GM12872 (cell line): ENCODE results near the gene ROR1.

Source experiments
- TF ChIP-seq, protein P1 (sequence below): IDR thresholded peaks from 3 replicates; pipeline ENCODE4 v1.5.1; 2011; ENCODE audit warnings: low read depth, mild to moderate bottlenecking, low read length, moderate library complexity; ENCODE audit not compliant: insufficient read depth

Gene ROR1

DNA sequence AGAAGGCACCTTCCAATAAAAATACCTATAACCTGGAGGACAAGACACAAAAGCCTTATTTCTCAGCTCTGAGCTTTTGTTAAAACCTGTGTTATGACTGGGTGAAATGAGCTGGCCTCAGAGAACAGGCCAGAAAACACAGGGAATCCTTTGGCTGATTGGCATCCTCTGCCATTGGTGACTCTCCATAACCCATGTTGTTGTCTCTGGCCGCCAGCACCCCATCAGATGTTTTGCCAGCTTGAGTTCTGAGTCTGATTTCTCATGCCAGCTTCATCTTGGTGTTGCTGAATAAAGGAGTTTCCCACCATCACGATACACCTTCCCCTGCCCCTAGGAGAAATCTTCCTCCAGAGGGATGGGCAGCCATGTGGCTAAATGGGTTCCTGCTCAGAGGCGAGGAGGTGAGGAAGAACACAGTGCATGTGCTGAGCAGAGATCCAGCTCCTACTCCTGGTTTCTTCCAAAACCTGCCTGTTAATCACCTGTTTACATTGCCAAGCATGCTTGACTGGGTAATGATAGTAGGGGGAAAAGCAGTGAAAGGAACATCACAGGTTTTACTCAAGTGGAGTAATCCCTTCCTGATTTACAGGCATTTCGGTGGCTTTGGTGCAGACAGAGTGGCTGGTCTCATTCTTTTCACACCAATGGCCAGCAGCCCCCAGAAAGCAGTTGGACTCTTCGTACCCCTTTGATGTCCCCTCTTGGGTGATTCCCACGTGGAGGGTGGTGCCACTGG, 109.8 kb downstream of the ROR1 start:
- TF ChIP-seq, protein P1, sequence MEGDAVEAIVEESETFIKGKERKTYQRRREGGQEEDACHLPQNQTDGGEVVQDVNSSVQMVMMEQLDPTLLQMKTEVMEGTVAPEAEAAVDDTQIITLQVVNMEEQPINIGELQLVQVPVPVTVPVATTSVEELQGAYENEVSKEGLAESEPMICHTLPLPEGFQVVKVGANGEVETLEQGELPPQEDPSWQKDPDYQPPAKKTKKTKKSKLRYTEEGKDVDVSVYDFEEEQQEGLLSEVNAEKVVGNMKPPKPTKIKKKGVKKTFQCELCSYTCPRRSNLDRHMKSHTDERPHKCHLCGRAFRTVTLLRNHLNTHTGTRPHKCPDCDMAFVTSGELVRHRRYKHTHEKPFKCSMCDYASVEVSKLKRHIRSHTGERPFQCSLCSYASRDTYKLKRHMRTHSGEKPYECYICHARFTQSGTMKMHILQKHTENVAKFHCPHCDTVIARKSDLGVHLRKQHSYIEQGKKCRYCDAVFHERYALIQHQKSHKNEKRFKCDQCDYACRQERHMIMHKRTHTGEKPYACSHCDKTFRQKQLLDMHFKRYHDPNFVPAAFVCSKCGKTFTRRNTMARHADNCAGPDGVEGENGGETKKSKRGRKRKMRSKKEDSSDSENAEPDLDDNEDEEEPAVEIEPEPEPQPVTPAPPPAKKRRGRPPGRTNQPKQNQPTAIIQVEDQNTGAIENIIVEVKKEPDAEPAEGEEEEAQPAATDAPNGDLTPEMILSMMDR, result no peak

DNA sequence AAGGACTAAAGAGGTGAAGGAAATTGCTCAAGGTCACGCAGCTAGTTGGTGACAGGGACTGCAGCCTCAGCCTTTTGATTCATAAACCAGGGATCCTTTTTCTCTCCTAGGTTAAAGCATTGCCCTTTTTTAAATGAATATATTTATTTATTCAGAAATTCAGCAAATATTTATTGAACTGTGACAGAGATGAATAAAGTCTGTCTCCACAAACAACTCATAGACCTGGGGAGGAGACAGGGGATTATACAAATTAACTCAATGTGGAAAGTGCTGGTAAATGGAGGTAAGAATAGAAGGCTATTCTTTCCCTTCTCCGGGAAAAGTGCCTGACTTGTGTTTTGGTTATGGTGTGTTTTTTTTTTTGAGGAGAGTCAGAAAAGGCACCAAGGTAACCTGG, 110.7 kb downstream of the ROR1 start:
- TF ChIP-seq, protein P1, result no peak

DNA sequence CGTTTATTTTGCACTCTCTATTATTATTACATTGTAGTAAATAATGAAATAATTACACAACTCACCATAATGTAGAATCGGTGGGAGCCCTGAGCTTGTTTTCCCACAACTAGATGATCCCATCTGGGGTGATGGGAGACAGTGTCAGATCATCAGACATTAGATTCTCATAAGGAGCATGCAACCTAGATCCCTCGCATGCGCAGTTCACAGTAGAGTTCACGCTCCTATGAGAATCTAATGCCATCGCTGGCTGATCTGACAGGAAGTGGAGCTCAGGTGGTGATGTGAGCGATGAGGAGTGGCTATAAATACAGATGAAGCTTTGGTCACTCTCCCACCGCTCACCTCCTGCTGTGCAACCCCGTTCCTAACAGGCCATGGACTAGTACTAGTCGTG, 112.1 kb downstream of the ROR1 start:
- TF ChIP-seq, protein P1, result no peak

DNA sequence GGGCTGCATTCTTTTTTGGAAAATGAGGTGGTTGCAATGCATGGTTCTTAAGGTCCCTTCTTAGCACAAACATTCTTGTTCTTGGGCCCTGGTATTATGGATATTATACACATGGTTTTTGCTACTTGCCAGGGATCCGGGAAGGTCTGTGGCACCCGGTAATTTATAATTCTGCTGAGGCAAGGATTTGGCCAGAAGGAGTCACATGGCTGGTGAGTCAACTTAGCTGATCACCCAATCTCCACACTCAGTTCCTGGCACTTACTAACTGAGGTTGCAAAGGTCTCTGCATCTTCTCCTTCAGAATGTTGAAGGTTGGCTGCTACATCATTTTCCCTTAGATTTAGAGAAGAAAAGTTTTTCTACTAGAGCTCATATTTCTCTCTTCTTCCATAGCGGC, 112.5 kb downstream of the ROR1 start:
- TF ChIP-seq, protein P1, result no peak

DNA sequence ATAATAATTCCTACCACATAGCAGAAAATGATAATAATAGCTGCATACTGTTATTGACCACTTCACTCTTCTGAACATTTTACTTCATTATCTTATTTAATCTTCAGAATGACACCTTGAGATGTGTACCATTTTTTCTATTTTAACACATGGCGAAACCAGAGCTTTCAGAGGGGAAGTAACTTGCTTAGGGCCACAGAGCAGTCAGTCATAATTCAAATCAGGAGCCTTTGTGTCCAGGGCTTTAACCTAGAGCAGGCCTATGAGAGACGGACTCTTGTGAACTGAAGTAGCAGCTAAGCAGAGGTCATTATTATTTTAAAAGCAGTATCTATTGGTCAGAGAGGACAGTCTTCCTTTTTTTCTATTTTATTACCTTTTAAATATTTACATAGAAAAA, 114.0 kb downstream of the ROR1 start:
- TF ChIP-seq, protein P1, result no peak

DNA sequence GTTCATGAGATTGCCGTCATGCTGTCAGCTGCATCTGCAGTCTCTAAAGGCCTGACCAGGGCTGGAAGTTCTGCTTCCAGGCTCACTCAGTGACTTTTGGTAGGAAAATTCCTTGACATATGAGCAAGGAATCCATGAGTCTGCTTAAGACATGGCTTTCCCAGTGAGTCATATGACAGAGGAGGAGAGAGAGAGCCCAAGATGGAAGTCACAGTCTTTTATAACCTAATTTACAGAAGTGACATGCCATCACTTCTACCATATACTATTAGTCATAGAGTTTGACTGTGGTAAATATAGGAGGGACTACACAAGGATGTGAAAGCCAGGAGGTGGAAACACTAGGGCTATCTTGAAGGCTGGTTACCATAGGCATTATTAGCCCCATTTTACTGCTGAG, 115.2 kb downstream of the ROR1 start:
- TF ChIP-seq, protein P1, result no peak

DNA sequence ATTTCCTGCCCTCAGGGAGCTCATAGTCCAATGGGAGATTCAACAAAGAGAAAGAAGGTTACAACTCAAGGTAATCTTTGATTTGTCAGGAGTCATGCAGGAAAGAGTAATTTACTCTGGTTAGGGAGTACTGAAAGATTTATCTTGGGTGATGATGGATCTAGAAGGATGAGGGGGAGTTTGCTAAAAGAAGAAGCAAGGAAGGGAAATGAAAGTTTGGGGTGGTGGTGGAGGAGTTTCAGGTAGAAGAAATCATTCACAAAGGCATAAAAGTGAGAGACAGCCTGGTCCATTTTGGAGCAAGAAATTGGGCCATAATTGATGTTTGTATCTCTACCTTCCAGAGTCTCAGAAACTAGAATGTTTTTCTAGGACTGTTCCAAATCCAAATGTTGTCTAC, 116.7 kb downstream of the ROR1 start:
- TF ChIP-seq, protein P1, result no peak
